ENCODE data around the gene BTBD9. TPM values are rescaled to one million over a fixed set of nuclear protein-coding genes. Genes with fewer than 3 reads are reported as not detected.

The BTBD9 gene
- total RNA-seq, 2 experiments from 2014 or later: 6.2 to 6.4 TPM

DNA sequence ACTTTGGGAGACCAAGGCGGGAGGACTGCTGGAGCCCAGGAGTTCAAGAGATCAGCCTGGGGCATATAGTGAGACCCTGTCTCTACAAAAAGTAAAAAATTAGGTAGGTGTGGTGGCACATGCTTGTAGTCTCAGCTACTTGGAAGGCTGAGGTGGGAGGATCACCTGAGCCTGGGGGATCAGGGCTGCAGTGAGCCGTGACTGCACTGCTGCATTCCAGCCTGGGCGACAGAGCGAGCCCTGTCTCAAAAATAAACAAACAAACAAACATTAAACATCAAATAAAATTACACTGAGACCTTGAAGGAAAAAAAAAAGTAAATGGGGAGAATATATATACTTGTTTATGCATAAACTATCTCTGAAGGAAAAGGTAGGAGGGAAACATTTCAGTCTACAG lies 432.4 kb downstream of the BTBD9 start:
- no peak for DNase-seq
- intact Hi-C loops (cut with micrococcal nuclease): no loop called here

DNA sequence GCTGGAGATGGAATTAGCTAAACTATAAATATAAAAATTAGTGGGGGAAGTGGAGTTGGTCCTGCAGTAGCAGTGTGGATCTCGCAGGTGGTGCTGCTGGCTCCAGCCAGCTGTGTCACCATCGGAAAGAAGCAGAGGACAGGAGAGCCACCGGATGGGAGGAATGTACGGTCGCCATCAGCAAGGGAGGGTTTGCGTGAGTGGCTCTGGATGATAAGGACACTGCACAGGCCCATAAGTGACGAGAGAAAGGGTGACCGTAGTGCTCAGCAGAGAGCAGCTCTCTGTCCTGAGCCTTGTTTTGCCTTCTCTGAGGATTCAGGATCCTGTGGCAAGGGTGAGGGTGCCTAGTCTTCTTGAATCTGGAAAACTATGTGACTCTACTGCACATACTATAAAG lies 441.5 kb downstream of the BTBD9 start:
- no peaks in the 10 kb centered on the region for H3K9me3 Mint-ChIP-seq
- H3K27ac Mint-ChIP-seq: no peak overlapping the region
- intact Hi-C loops (cut with micrococcal nuclease): no loop called here
- no peak overlapping the region for H3K4me3 Mint-ChIP-seq
- POLR2A ChIA-PET: no interaction called here
- ATAC-seq (no peak), DNase-seq (no peak)
- TF ChIP-seq, protein P1, sequence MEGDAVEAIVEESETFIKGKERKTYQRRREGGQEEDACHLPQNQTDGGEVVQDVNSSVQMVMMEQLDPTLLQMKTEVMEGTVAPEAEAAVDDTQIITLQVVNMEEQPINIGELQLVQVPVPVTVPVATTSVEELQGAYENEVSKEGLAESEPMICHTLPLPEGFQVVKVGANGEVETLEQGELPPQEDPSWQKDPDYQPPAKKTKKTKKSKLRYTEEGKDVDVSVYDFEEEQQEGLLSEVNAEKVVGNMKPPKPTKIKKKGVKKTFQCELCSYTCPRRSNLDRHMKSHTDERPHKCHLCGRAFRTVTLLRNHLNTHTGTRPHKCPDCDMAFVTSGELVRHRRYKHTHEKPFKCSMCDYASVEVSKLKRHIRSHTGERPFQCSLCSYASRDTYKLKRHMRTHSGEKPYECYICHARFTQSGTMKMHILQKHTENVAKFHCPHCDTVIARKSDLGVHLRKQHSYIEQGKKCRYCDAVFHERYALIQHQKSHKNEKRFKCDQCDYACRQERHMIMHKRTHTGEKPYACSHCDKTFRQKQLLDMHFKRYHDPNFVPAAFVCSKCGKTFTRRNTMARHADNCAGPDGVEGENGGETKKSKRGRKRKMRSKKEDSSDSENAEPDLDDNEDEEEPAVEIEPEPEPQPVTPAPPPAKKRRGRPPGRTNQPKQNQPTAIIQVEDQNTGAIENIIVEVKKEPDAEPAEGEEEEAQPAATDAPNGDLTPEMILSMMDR (IDR thresholded peaks at IDR 0.05): no peak
- no peaks in the 10 kb centered on the region for H3K27me3 Mint-ChIP-seq
- CTCF ChIA-PET: no interaction called here
- peaks cover under 1% of the 10 kb centered on the region for H3K36me3 Mint-ChIP-seq (ENCODE audit: low read depth)
- peaks cover 2% of the 10 kb centered on the region for H3K4me1 Mint-ChIP-seq (ENCODE audit: low read depth)

More for the DNA sequence above, 432.4 kb downstream of the BTBD9 start:
- Mint-ChIP-seq H3K27ac (no peak overlapping the region), H3K4me3 (no peak overlapping the region), H3K27me3 (no peaks in the 10 kb centered on the region), H3K9me3 (no peaks in the 10 kb centered on the region), H3K36me3 (ENCODE audit: low read depth) (peaks cover 8% of the 10 kb centered on the region), H3K4me1 (ENCODE audit: low read depth) (peaks cover 11% of the 10 kb centered on the region)
- ATAC-seq: no peak
- ChIA-PET POLR2A (no interaction called here), CTCF (no interaction called here)
- TF ChIP-seq, protein P1 (IDR thresholded peaks at IDR 0.05): no peak

DNA sequence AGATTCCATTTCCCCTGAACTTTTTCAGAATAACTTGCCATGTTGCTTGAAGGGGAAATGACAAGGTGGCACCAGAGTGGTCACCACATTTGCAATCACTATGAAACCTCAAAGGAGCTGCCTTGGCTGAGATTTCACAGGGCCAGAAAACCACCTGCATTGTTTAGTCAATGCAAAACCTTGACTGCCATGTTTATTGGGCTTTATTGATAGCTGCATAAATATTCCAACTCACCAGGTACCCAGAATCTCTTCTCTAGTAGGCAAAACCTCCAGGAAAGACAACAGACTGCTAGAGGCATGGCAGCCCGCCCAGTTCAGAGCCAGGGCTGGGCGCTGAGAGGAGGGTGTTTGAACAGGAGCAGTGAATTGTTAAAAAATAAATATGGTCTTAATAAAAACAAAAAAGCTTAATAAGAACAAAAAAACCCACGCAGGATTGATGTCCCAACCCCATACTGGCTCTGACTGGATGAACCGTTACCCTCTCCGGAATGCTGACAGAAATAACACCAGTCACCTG lies 444.6 kb downstream of the BTBD9 start:
- H3K36me3 Mint-ChIP-seq (ENCODE audit: low read depth): no peaks in the 10 kb centered on the region
- ATAC-seq (no peak), DNase-seq (no peak)
- TF ChIP-seq, protein P1 (IDR thresholded peaks at IDR 0.05): no peak
- H3K9me3 Mint-ChIP-seq: no peaks in the 10 kb centered on the region
- no peaks in the 10 kb centered on the region for H3K4me1 Mint-ChIP-seq (ENCODE audit: low read depth)
- ChIA-PET POLR2A (no interaction called here), CTCF (no interaction called here)
- no peaks in the 10 kb centered on the region for H3K27me3 Mint-ChIP-seq
- intact Hi-C loops (cut with micrococcal nuclease): no loop called here
- H3K4me3 Mint-ChIP-seq: no peak overlapping the region
- no peak overlapping the region for H3K27ac Mint-ChIP-seq

DNA sequence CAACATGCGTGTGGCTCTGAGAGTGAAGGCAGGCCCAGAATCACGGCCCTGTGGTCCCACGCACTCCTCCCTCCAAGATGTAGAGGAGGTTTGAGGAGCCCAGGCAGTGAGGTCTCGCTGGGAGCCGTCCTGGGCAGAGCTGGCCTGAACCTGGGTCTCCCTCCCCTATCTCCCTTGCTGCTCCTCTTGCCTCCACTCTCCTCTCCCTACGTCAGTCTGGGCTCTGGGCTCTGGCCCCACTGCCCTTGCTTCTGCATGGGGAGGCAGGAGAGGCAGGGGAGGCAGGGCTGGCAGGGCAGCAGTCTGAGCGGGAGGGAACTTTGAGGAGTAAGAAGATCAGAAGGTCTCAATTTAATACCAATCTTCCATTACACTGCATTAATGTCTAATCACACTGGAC lies 445.1 kb downstream of the BTBD9 start:
- Mint-ChIP-seq H3K9me3 (no peaks in the 10 kb centered on the region), H3K4me1 (ENCODE audit: low read depth) (no peaks in the 10 kb centered on the region), H3K4me3 (no peak overlapping the region), H3K27ac (no peak overlapping the region), H3K27me3 (no peaks in the 10 kb centered on the region), H3K36me3 (ENCODE audit: low read depth) (no peaks in the 10 kb centered on the region)
- ChIA-PET CTCF (interaction anchor here (1.0 kb wide), 1 partner anchor 299 kb away, joined by 3 read pairs; no protein-coding TSS in a partner anchor), POLR2A (no interaction called here)
- DNase-seq (no peak), ATAC-seq (no peak)
- intact Hi-C loops (cut with micrococcal nuclease): no loop called here
- TF ChIP-seq, protein P1 (IDR thresholded peaks at IDR 0.05): no peak

DNA sequence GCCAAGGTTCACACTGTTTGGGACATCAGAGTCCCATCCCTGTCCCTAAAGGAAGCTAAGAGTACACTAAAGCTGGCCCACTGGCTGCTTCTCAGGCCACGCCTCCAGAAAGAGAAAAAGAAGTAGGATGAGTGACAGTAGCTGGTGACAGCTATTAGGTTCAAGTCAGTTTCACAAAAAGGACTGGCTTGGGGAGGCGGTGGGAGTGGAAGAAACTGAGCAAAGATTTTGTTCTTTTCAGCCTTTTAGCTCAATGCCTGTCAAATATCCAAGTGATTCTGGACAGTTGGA lies 445.5 kb downstream of the BTBD9 start:
- no peaks in the 10 kb centered on the region for H3K27me3 Mint-ChIP-seq
- DNase-seq: no peak
- CTCF ChIA-PET: interaction anchor here (1.0 kb wide), 1 partner anchor 300 kb away, joined by 3 read pairs; no protein-coding TSS in a partner anchor

More for the DNA sequence above, 445.5 kb downstream of the BTBD9 start:
- POLR2A ChIA-PET: no interaction called here
- no peaks in the 10 kb centered on the region for H3K9me3 Mint-ChIP-seq
- no peaks in the 10 kb centered on the region for H3K4me1 Mint-ChIP-seq (ENCODE audit: low read depth)
- H3K4me3 Mint-ChIP-seq: no peak overlapping the region
- H3K36me3 Mint-ChIP-seq (ENCODE audit: low read depth): no peaks in the 10 kb centered on the region
- TF ChIP-seq, protein P1 (IDR thresholded peaks at IDR 0.05): no peak
- no peak for ATAC-seq
- intact Hi-C loops (cut with micrococcal nuclease): no loop called here
- no peak overlapping the region for H3K27ac Mint-ChIP-seq
